Measurements from ENCODE around the gene RBMS2. TPM values are rescaled to one million over a fixed set of nuclear protein-coding genes. Genes with fewer than 3 reads are reported as not detected.

Gene RBMS2
- total RNA-seq, 1 experiment from 2014 or later: 18.2 TPM

DNA sequence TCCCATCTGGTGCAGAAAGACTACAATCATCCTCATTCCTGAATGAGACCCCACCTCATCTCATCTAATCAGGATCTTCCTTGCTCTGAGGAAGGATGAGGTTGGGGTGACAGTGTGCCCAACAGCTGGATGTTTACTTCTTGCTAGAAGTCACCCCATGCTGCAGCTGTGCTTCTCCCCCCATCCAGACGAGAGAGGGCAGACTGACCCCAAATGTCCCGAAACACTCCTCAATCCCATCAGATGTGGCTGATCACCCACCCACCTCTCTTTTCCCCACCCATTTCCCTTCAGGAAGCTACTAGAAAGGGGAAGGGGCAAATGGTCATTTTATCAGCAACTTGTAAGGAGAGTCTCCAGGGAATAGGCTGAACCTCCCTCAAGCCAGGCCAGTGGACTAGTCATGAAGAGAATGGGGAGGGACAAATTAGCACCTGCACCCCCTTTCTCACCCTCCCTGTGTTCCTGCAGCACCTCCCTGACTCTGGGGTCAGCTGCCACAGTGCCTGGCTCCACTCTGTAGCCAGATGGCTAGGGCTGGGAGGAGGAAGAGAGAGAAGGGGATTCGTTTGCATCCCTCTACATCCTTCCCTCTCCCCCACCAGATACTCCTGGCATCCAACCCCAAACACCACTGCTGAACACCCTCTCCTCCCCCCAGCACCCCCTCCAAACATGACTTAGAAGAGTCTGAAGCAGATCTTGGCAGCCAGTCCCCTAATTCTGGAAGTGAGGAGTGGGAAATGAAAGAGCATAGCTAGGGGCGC, 111.3 kb downstream of the RBMS2 start:
- H3K4me1 ChIP-seq (ENCODE audit: control insufficient read depth, insufficient read depth, low read length): peaks cover 51% of the 10 kb centered on the region
- H3K27ac ChIP-seq (ENCODE audit: low read length): peak overlapping the region; percentile 92
- DNase-seq (ENCODE audit: low read depth, low spot score) (no peak), ATAC-seq (no peak)
- H3K27me3 ChIP-seq (ENCODE audit: control insufficient read depth, insufficient read depth, low read length): no peaks in the 10 kb centered on the region
- BruUV-seq (replicated peaks): no TSS peak
- peaks cover 6% of the 10 kb centered on the region for H3K36me3 ChIP-seq (ENCODE audit: control insufficient read depth, insufficient read depth, low read length)
- in situ Hi-C loops (cut with HindIII; ENCODE audit: low pct_unique_long_range_greater_than_20kb, low sequenced_read_pairs): no loop called here
- ChIA-PET POLR2A (no interaction called here), CTCF (interaction anchor here (0.8 kb wide), 1 partner anchor 52 kb away, joined by 3 read pairs; no protein-coding TSS in a partner anchor)
- no peak for TF ChIP-seq TCF7L2 (IDR thresholded peaks at IDR 0.05; ENCODE audit: low read depth, low read length)
- TF ChIP-seq, protein P1, sequence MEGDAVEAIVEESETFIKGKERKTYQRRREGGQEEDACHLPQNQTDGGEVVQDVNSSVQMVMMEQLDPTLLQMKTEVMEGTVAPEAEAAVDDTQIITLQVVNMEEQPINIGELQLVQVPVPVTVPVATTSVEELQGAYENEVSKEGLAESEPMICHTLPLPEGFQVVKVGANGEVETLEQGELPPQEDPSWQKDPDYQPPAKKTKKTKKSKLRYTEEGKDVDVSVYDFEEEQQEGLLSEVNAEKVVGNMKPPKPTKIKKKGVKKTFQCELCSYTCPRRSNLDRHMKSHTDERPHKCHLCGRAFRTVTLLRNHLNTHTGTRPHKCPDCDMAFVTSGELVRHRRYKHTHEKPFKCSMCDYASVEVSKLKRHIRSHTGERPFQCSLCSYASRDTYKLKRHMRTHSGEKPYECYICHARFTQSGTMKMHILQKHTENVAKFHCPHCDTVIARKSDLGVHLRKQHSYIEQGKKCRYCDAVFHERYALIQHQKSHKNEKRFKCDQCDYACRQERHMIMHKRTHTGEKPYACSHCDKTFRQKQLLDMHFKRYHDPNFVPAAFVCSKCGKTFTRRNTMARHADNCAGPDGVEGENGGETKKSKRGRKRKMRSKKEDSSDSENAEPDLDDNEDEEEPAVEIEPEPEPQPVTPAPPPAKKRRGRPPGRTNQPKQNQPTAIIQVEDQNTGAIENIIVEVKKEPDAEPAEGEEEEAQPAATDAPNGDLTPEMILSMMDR (IDR thresholded peaks at IDR 0.05): no peak
- TF ChIP-seq POLR2AphosphoS5 (IDR thresholded peaks at IDR 0.05; ENCODE audit: low read depth, low read length): no peak
- TF ChIP-seq, protein P2, sequence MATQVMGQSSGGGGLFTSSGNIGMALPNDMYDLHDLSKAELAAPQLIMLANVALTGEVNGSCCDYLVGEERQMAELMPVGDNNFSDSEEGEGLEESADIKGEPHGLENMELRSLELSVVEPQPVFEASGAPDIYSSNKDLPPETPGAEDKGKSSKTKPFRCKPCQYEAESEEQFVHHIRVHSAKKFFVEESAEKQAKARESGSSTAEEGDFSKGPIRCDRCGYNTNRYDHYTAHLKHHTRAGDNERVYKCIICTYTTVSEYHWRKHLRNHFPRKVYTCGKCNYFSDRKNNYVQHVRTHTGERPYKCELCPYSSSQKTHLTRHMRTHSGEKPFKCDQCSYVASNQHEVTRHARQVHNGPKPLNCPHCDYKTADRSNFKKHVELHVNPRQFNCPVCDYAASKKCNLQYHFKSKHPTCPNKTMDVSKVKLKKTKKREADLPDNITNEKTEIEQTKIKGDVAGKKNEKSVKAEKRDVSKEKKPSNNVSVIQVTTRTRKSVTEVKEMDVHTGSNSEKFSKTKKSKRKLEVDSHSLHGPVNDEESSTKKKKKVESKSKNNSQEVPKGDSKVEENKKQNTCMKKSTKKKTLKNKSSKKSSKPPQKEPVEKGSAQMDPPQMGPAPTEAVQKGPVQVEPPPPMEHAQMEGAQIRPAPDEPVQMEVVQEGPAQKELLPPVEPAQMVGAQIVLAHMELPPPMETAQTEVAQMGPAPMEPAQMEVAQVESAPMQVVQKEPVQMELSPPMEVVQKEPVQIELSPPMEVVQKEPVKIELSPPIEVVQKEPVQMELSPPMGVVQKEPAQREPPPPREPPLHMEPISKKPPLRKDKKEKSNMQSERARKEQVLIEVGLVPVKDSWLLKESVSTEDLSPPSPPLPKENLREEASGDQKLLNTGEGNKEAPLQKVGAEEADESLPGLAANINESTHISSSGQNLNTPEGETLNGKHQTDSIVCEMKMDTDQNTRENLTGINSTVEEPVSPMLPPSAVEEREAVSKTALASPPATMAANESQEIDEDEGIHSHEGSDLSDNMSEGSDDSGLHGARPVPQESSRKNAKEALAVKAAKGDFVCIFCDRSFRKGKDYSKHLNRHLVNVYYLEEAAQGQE (IDR thresholded peaks at IDR 0.05; ENCODE audit: insufficient read depth in 1 of 2, low read depth in 2 of 2, low read length in 1 of 2): no peak
- TF ChIP-seq SIN3A (IDR thresholded peaks at IDR 0.05; ENCODE audit: borderline replicate concordance, insufficient read depth, low read depth, low read length): no peak
- no peaks in the 10 kb centered on the region for H3K9me3 ChIP-seq (ENCODE audit: control insufficient read depth, insufficient read depth, low read depth, low read length)
- intact Hi-C loops (cut with micrococcal nuclease; ENCODE audit: unreplicated experiment): no loop called here
- H3K4me3 ChIP-seq (ENCODE audit: low read depth in 2 of 2, low read length in 2 of 2): peak overlapping the region; percentile 65 to 90

DNA sequence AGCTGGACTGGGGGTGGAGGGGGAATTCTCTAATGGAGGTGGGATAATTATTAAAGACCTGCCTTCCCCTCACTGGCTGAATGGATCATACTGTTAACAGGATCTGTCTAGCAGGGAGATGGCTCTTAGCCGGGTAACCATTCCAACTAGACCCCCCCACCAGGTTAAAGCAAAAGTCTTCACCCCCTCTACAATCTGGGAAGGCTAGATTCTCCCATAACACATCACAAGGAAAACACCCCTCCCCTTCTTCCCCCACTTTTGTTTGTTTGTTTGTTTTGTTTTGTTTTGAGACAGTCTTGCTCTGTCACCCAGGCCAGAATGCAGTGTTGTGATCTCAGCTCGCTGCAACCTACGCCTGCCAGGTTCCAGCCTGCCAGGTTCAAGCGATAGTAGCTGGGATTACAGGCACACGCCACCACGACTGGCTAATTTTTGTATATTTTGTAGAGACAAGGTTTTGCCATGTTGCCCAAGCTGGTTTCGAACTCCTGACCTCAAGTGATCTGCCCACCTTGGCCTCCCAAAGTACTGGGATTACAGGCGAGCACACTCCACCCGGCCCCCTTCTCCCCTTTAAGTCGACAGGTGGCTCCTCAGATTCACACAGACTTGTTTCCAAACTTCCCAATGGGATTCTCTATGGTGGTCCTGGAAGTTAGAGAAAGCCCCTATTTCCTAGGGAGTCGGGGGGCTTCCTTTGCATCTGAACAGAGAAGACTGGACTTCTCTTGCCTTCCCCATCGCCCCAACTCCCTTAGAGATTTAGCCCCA, 112.0 kb downstream of the RBMS2 start:
- H3K4me1 ChIP-seq (ENCODE audit: control insufficient read depth, insufficient read depth, low read length): peaks cover 47% of the 10 kb centered on the region
- in situ Hi-C loops (cut with HindIII; ENCODE audit: low pct_unique_long_range_greater_than_20kb, low sequenced_read_pairs) (no loop called here), intact Hi-C loops (cut with micrococcal nuclease; ENCODE audit: unreplicated experiment) (no loop called here)
- ATAC-seq (no peak), DNase-seq (ENCODE audit: low read depth, low spot score) (no peak)
- no TSS peak for BruUV-seq (replicated peaks)
- POLR2A ChIA-PET: interaction anchor here (0.6 to 0.7 kb wide), 2 partner anchors 12 to 89 kb away, joined by 3 to 10 read pairs; no protein-coding TSS in a partner anchor
- CTCF ChIA-PET: interaction anchor here (1.2 kb wide), 1 partner anchor 22 kb away, joined by 3 read pairs; no protein-coding TSS in a partner anchor
- no peak for TF ChIP-seq POLR2AphosphoS5 (IDR thresholded peaks at IDR 0.05; ENCODE audit: low read depth, low read length)
- TF ChIP-seq TCF7L2 (IDR thresholded peaks at IDR 0.05; ENCODE audit: low read depth, low read length): no peak
- TF ChIP-seq, protein P1 (IDR thresholded peaks at IDR 0.05): no peak
- TF ChIP-seq, protein P2 (IDR thresholded peaks at IDR 0.05; ENCODE audit: insufficient read depth in 1 of 2, low read depth in 2 of 2, low read length in 1 of 2): no peak
- no peak for TF ChIP-seq SIN3A (IDR thresholded peaks at IDR 0.05; ENCODE audit: borderline replicate concordance, insufficient read depth, low read depth, low read length)
- no peaks in the 10 kb centered on the region for H3K9me3 ChIP-seq (ENCODE audit: control insufficient read depth, insufficient read depth, low read depth, low read length)
- peaks cover 6% of the 10 kb centered on the region for H3K36me3 ChIP-seq (ENCODE audit: control insufficient read depth, insufficient read depth, low read length)
- H3K4me3 ChIP-seq (ENCODE audit: low read depth in 2 of 2, low read length in 2 of 2): peak overlapping the region; percentile 65 to 90
- H3K27ac ChIP-seq (ENCODE audit: low read length): peak overlapping the region; percentile 92
- no peaks in the 10 kb centered on the region for H3K27me3 ChIP-seq (ENCODE audit: control insufficient read depth, insufficient read depth, low read length)

All from Panc1 (cell line).